Retinal pigment epithelial cell (primary cell): ENCODE results near the gene CRACR2A.

Source experiments
- DNase-seq: peaks from one replicate; pipeline ENCODE4 v3.0.0-alpha.2; 2010; ENCODE audit warnings: low read depth
- H3K4me3 ChIP-seq: 2 replicates; pipeline ENCODE4 v1.5.1; 2011; ENCODE audit warnings: mild to moderate bottlenecking, low read length, control low read depth, moderate library complexity
- CTCF ChIP-seq: conservative IDR thresholded peaks from 2 replicates; pipeline ENCODE4 v1.5.1; 2011; ENCODE audit warnings: low read depth, low read length, control low read depth, inconsistent platforms

The CRACR2A gene

GRCh38 chr12:3568695-3569094 is 184.2 kb downstream of the CRACR2A start:
- no peak for DNase-seq
- H3K4me3 ChIP-seq = no peak overlapping the region
- TF ChIP-seq CTCF = no peak

- no peak for DNase-seq
- TF ChIP-seq CTCF = no peak
- H3K4me3 ChIP-seq = no peak overlapping the region
These were observed 186.9 kb downstream of the CRACR2A start for GRCh38 chr12:3565985-3566384.
